Measurements from ENCODE around the gene PRR12.

DNA sequence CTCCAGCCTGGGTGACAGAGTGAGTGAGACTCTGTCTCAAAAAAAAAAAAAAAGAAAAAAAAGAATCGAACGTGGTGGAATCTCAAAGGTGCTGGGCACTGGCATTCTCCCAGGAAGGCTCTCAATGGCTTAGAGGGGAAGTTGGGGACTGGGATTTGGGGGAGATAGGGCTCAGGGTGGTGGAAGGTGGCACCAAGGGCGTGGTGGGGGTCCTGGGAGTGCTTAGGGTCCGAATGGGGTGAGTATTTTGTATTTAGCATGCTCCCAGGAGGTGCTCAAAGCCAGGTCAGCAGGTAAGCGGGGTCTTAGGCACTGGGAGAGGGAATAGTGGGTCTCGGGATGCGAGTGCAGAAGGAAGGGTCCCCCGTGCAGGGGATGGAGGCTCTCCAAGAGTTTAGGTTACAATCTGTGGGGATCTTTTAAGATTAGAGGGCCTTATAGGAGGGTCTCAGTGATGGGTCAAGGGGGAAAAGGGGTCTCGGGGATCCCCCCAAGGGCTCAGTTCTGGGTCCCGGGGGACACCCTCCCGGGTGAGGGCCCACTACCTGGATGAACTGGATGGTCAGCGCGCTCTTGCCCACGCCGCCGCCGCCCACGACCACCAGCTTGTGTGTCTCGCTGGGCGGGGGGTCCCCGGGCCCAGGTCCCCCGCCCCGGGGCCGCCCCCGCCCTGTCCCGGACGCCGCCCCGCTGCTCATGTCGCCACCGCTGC is 48.6 kb downstream of the PRR12 start:
- no peak for TF ChIP-seq CTCF (IDR thresholded peaks at IDR 0.05; ENCODE audit: extremely low read depth in 1 of 2, insufficient read depth in 1 of 2, low read depth in 1 of 2, low read length in 2 of 2)
- no peak for TF ChIP-seq POLR2A (IDR thresholded peaks at IDR 0.05; ENCODE audit: low read depth, low read length)
- no peak for TF ChIP-seq EZH2 (IDR thresholded peaks at IDR 0.05; ENCODE audit: borderline replicate concordance, low read depth, low read length, severe bottlenecking)
- TF ChIP-seq POLR2AphosphoS5 (IDR thresholded peaks at IDR 0.05; ENCODE audit: insufficient read depth, low read depth, low read length), result peak; percentile 50
